Loucy (cell line): ENCODE measurements around the gene HES5.

Source experiments
- H2AFZ ChIP-seq: fragments of 200-600 bp; sonication (generic); 2 replicates; pipeline ENCODE4 v1.6.0; 2016; ENCODE audit warnings: antibody characterized with exemption, mild to moderate bottlenecking, low read length, moderate library complexity
- H3F3A ChIP-seq: fragments of 200-600 bp; 2 replicates; pipeline ENCODE4 v1.6.0; 2016; ENCODE audit warnings: antibody characterized with exemption, low read depth, mild to moderate bottlenecking
- H3K27me3 ChIP-seq: fragments of 200-600 bp; sonication (generic); 2 replicates; pipeline ENCODE4 v1.6.1; 2014; ENCODE audit warnings: low read length, mild to moderate bottlenecking; ENCODE audit not compliant: insufficient read depth, poor library complexity, severe bottlenecking
- H3K36me3 ChIP-seq: fragments of 200-600 bp; sonication (generic); 2 replicates; pipeline ENCODE4 v1.6.1; 2016; ENCODE audit warnings: low read length; ENCODE audit not compliant: insufficient read depth
- H3K4me1 ChIP-seq: fragments of 200-600 bp; sonication (generic); 2 replicates; pipeline ENCODE4 v1.5.1; 2014; ENCODE audit warnings: low read length, mild to moderate bottlenecking; ENCODE audit not compliant: insufficient read depth, poor library complexity, severe bottlenecking
- H3K4me2 ChIP-seq: fragments of 200-600 bp; sonication (generic); 2 replicates; pipeline ENCODE4 v1.6.0; 2014; ENCODE audit warnings: antibody characterized with exemption, low read length, low read depth, mild to moderate bottlenecking; ENCODE audit not compliant: poor library complexity, severe bottlenecking
- H3K4me3 ChIP-seq: fragments of 200-600 bp; sonication (generic); 2 replicates; pipeline ENCODE4 v1.5.1; 2014; ENCODE audit warnings: low read length, mild to moderate bottlenecking, mixed read lengths; ENCODE audit not compliant: poor library complexity, severe bottlenecking
- H3K79me2 ChIP-seq: fragments of 200-600 bp; sonication (generic); 2 replicates; pipeline ENCODE4 v1.6.1; 2014; ENCODE audit warnings: low read length; ENCODE audit not compliant: insufficient read depth
- H3K9ac ChIP-seq: fragments of 200-600 bp; sonication (generic); 2 replicates; pipeline ENCODE4 v1.6.0; 2014; ENCODE audit warnings: mild to moderate bottlenecking, low read depth, low read length, moderate library complexity; ENCODE audit not compliant: poor library complexity, severe bottlenecking
- H3K9me2 ChIP-seq: fragments of 200-600 bp; sonication (generic); replicated peaks from 2 replicates; pipeline ENCODE4 v1.6.1; 2016; ENCODE audit warnings: low read depth, low read length, mixed read lengths
- H3K9me3 ChIP-seq: fragments of 200-600 bp; sonication (generic); 2 replicates; pipeline ENCODE4 v1.6.1; 2014; ENCODE audit warnings: mild to moderate bottlenecking, antibody characterized with exemption, low read length, low read depth; ENCODE audit not compliant: insufficient read depth
- H4K20me1 ChIP-seq: fragments of 200-600 bp; sonication (generic); 2 replicates; pipeline ENCODE4 v1.6.0; 2014; ENCODE audit warnings: antibody characterized with exemption, low read length, mild to moderate bottlenecking; ENCODE audit not compliant: insufficient read depth, poor library complexity, severe bottlenecking
- EZH2phosphoT487 ChIP-seq: fragments of 200-600 bp; IDR thresholded peaks from 2 replicates; pipeline ENCODE4 v1.6.1; 2018; ENCODE audit warnings: antibody characterized with exemption, mild to moderate bottlenecking, moderate library complexity, borderline replicate concordance
- TF ChIP-seq, protein P1 (sequence below): fragments of 200-600 bp; sonication (generic); conservative IDR thresholded peaks from 2 replicates; pipeline ENCODE4 v1.5.1; 2014; ENCODE audit warnings: mild to moderate bottlenecking, antibody characterized with exemption, low read length

Gene HES5

DNA sequence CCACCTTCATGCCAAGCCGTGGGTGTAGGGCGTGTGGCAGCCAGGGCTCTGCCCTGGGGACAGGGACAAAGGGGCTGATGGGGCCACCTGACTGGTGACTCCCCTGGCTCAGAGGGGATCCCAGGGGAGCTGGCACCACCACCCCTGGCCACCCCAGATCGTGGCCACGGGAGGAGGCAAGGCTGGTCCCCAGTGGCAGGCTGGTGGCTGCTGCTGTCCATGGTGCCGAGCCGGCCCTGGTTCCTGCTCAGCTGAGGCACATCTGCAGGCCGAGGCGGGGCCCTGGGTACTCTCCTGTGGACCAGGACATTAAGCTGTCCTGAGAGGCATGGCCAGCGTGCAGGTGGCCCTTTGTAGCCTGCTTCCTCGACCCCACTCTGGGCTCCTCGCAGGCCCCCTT, 47.5 kb downstream of the HES5 start:
- Histone ChIP-seq H3K4me1 (no peaks in the 10 kb centered on the region), H3K4me2 (no peak overlapping the region), H2AFZ (no peak overlapping the region), H3K9ac (no peak overlapping the region), H3K36me3 (no peaks in the 10 kb centered on the region), H3K9me2 (no peaks in the 10 kb centered on the region), H3F3A (no peaks in the 10 kb centered on the region), H3K79me2 (no peaks in the 10 kb centered on the region), H3K4me3 (no peak overlapping the region), H4K20me1 (no peaks in the 10 kb centered on the region), H3K9me3 (no peaks in the 10 kb centered on the region), H3K27me3 (no peaks in the 10 kb centered on the region)
- TF ChIP-seq EZH2phosphoT487 = no peak
- TF ChIP-seq, protein P1, sequence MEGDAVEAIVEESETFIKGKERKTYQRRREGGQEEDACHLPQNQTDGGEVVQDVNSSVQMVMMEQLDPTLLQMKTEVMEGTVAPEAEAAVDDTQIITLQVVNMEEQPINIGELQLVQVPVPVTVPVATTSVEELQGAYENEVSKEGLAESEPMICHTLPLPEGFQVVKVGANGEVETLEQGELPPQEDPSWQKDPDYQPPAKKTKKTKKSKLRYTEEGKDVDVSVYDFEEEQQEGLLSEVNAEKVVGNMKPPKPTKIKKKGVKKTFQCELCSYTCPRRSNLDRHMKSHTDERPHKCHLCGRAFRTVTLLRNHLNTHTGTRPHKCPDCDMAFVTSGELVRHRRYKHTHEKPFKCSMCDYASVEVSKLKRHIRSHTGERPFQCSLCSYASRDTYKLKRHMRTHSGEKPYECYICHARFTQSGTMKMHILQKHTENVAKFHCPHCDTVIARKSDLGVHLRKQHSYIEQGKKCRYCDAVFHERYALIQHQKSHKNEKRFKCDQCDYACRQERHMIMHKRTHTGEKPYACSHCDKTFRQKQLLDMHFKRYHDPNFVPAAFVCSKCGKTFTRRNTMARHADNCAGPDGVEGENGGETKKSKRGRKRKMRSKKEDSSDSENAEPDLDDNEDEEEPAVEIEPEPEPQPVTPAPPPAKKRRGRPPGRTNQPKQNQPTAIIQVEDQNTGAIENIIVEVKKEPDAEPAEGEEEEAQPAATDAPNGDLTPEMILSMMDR = no peak

DNA sequence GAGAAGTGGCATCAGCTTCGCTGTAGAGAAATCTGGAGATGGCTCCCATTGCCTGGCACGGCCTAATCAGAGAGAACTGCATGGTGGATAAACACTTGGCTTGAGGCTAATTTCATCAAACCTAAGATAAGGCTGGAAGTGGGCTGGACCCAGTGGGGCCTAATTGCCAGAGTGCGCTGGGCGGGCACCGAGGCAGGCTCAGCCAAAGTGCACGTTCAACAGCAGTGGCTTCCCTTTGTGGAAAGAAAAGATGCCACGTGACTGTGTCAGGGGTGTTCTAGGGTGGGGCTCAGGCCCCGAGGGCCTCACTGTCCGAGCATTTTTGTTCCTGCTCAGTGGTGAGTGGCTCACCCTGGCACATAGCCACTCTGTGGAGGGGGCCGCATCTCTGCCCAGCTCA, 48.2 kb downstream of the HES5 start:
- Histone ChIP-seq H3F3A (no peaks in the 10 kb centered on the region), H3K4me1 (no peaks in the 10 kb centered on the region), H3K79me2 (no peaks in the 10 kb centered on the region), H3K4me3 (no peak overlapping the region), H3K9ac (no peak overlapping the region), H3K27me3 (no peaks in the 10 kb centered on the region), H3K4me2 (no peak overlapping the region), H3K9me2 (no peaks in the 10 kb centered on the region), H2AFZ (no peak overlapping the region), H3K36me3 (no peaks in the 10 kb centered on the region), H4K20me1 (no peaks in the 10 kb centered on the region), H3K9me3 (no peaks in the 10 kb centered on the region)
- TF ChIP-seq EZH2phosphoT487 = no peak
- TF ChIP-seq, protein P1 = no peak

DNA sequence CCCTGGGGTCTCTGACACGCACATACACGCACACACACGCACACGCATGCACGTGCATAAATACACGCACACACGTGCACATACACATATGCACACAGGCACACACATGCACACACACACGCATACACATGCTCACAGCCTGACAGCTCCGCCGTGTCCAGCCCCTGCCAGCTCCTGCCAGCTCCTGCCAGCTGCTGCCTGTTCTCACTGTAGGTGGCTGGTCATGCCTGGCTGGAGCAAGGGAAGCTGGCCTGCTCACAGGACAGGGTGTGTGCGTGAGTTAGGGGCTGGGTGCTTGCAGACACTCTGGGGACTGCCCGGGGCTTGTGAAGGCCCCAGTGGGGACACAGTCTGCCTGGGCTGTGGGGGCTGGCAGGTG, 49.1 kb downstream of the HES5 start:
- no peaks in the 10 kb centered on the region for H3K36me3 ChIP-seq
- no peaks in the 10 kb centered on the region for H3K9me2 ChIP-seq
- no peak overlapping the region for H2AFZ ChIP-seq
- no peaks in the 10 kb centered on the region for H3K27me3 ChIP-seq
- H3K9ac ChIP-seq = no peak overlapping the region
- no peaks in the 10 kb centered on the region for H3K9me3 ChIP-seq
- H3K4me1 ChIP-seq = no peaks in the 10 kb centered on the region
- H3F3A ChIP-seq = no peaks in the 10 kb centered on the region
- TF ChIP-seq, protein P1 = no peak
- TF ChIP-seq EZH2phosphoT487 = no peak
- H3K79me2 ChIP-seq = no peaks in the 10 kb centered on the region
- H3K4me2 ChIP-seq = no peak overlapping the region
- H4K20me1 ChIP-seq = no peaks in the 10 kb centered on the region
- no peak overlapping the region for H3K4me3 ChIP-seq
